Measurements from ENCODE around the gene KRTAP10-6.
"Not testable (repeated sequence)": the region's sequence is repeated elsewhere in the genome, so short reads cannot be mapped to it uniquely, and the experiment has no call there.

The KRTAP10-6 gene

DNA sequence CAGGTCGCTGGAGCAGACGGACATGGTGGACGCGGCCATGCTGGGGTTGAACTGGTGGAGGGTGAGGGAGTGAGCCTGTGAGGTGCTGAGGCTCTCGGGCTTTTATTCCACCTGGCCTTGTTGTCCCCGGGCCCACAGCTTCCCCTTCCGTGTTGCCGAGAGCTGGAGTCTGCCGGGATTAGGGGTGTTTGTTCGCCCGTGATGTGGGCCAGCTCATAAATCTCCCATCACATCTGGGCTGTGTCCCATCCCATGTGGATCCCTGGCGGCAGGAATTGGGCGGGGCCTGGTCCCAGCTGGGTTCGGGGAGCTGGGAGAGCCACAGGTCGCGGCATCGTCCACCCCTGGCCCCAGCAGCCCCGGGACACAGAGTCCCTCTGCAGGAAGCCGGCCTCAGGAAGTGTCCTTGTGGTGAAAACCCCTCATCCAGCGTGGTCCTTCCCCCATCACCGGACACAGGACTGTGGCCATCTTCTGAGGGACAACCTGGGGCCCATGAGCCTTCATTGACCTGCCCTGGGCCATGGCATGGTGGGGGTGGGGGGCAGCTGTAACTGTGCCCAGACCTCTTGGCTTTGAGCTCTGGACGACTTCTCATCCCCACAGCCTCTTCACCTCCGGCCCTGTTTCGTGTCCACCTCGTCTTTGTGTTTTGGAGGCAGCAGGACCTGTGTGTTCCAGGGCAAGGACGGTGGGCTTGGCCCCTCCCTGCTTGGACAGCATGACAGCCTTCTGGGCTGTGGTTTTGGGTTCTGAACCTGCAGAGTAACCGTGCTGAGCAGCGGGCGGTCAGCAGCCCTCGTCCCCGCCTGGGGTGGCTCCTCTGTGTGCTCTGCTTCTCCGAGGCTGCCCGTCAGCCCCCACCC, at the start of gene KRTAP10-6:
Gene KRTAP10-6, minus strand, starts transcription at position 60 of the 866 bp plus-strand sequence. Its CDS starts 21 bp downstream, at position 39.
- FAIRE-seq (no peak), DNase-seq (ENCODE audit: low spot score) (no peak)

GRCh38 chr21:44640761-44641160, 48.5 kb upstream of the KRTAP10-6 start:
- DNase-seq (ENCODE audit: low spot score) (no peak), FAIRE-seq (no peak)

GRCh38 chr21:44639331-44639655, 47.0 kb upstream of the KRTAP10-6 start:
- no peak for FAIRE-seq

GRCh38 chr21:44638506-44639330, 46.4 kb upstream of the KRTAP10-6 start:
- DNase-seq (ENCODE audit: low spot score); FAIRE-seq: not testable (repeated sequence)

More at GRCh38 chr21:44639331-44639655, 47.0 kb upstream of the KRTAP10-6 start:
- DNase-seq (ENCODE audit: low spot score), result no peak

GRCh38 chr21:44637851-44638348, 45.6 kb upstream of the KRTAP10-6 start:
- not testable (repeated sequence) for FAIRE-seq; DNase-seq (ENCODE audit: low spot score)

- no peak for FAIRE-seq
- no peak for DNase-seq (ENCODE audit: low spot score)
Measured at GRCh38 chr21:44637018-44637850, 44.9 kb upstream of the KRTAP10-6 start, which contains the start of gene KRTAP10-10. KRTAP10-10 (plus strand) TSS chr21:44637356; CDS start chr21:44637418, 62 bp downstream.

- no peak for DNase-seq (ENCODE audit: low spot score)
- FAIRE-seq, result no peak
Measured at GRCh38 chr21:44636209-44637017, 44.1 kb upstream of the KRTAP10-6 start.

DNA sequence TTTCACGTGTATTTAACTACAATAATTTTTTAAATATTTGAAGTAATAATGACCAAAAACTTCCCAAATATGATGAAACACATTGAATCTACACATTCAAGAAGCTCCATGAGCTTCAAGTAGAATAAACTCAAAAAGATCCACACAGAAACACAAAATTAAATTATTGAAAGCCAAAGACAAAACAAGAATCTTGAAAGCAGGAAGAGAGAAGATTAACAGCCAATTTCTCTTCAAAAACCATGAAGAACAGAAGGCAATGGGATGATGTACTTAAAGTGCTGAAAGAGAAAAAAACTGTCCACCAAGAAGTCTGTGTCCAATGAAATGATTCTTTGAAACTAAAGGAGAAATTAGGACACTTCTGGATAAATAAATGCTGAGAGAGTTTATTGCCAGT, 39.8 kb upstream of the KRTAP10-6 start:
- DNase-seq (ENCODE audit: low spot score) (no peak), FAIRE-seq (no peak)

DNA sequence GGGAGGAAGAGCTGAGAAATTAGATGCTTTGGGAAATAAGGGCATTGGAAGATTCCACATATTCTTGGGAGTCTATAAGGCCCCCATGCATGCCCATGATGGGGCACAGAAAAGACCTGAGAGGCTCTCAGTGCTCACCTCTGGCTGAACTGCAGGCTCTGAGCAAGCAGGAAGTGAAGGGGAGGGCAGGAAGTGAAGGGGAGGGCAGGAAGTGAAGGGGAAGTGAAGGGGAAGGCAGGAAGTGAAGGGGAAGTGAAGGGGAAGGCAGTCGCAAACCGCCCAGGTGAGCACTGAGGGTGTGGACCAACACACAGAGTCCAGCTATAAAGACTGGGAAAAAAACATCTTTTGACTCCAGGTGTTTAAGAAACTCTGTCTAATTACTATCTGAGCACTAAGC, 38.1 kb upstream of the KRTAP10-6 start:
- FAIRE-seq (no peak), DNase-seq (ENCODE audit: low spot score) (no peak)

DNA sequence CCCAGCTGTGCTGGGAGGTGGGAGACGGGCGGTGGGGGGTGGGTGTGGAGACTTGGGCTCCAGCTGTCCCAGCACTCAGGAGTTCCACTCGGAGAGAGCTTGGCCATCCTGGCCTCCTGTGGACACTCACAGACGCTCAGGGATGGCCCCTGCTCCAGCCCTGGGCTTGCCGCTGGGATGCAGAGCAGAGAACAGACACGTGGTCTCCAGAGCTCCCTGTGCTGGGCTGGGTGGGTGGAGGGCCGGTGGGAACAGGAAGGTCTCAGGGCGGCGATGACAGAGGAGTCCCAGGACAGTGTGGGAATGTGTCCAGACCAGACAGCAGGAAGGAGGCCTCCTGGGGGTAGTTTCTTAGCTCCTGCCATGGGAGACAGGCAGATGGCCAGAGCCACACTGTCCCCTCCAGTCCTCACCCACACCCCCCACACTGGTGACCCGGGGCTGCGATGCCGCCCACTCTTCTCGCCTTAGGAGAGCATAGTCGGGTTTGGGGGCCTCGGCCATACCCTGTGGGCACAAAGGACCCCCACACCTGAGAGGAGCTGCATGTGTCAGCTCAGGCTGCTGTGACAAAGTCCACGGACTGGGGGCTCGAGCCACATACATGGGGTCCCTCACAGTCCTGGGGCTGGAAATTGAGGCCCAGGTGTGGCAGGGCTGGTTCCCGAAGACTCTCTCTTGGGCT, 36.5 kb upstream of the KRTAP10-6 start:
- no peak for FAIRE-seq
- no peak for DNase-seq (ENCODE audit: low spot score)

- FAIRE-seq; DNase-seq (ENCODE audit: low spot score): not testable (repeated sequence)
Measured at GRCh38 chr21:44627831-44628233, 35.5 kb upstream of the KRTAP10-6 start.

GRCh38 chr21:44627181-44627822, 35.0 kb upstream of the KRTAP10-6 start:
- not testable (repeated sequence) for DNase-seq (ENCODE audit: low spot score); FAIRE-seq

GRCh38 chr21:44626673-44627143, 34.4 kb upstream of the KRTAP10-6 start, which contains the start of gene KRTAP10-9:
KRTAP10-9 (plus strand) TSS chr21:44627093; CDS start chr21:44627172, 79 bp downstream.
- FAIRE-seq (no peak), DNase-seq (ENCODE audit: low spot score) (no peak)

- DNase-seq (ENCODE audit: low spot score) (no peak), FAIRE-seq (no peak)
Measured at GRCh38 chr21:44626262-44626661, 34.0 kb upstream of the KRTAP10-6 start.

GRCh38 chr21:44625756-44626155, 33.5 kb upstream of the KRTAP10-6 start:
- no peak for DNase-seq (ENCODE audit: low spot score)
- no peak for FAIRE-seq

DNA sequence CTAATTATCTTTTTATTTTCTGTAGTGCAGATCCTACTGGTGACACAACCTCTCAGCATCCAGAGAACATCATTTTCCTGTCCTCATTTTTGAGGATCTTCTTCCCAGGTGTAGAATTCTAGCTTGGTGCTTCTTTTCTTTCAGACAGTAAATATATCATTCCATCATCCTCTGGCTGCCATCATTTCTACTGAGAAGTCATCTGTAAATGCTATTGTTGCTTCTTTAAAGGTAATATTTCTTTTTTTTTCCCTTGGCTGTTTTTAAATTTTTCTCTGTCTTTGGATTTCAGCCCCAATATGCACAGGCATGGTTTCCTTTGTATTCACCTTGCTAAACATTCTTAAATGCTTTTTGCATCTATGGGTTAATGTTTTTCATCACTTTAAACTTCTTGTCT, 31.3 kb upstream of the KRTAP10-6 start:
- no peak for FAIRE-seq
- no peak for DNase-seq (ENCODE audit: low spot score)

DNA sequence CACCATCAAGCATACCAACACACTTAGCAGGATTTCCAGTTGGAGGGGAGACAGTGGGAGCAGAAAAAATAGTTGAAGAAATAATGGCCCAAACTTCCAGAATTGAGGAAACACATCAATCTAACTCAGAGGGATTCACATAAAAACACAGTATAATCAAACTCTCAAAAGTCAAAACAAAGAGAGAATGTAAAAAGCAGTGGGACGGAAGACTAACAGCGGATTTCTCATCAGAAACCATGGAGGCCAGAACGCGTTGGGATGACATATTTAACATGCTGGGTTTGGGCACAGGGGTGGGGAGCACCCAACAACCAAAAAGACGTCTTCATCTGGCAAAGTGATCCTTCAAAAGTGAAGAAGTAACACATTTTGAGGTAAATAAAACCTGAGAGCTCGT, 27.6 kb upstream of the KRTAP10-6 start:
- DNase-seq (ENCODE audit: low spot score) (no peak), FAIRE-seq (no peak)

DNA sequence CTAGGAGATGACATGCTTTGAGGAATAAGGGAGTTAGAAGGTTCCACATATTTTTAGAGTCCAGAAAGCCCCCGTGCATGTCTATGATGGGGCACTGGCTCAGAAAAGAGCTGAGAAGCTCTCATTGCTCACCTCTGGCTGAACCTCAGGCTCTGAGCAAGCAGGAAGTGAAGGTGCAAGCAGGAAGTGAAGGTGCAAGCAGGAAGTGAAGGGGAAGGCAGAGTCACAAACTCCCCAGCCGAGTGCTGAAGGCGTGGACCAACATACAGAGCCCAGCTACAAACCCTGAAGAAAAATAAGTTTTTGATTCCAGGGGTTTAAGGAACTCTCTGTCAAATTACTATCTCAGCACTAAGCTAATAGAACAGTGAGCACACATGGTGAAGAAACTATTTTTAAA, 26.6 kb upstream of the KRTAP10-6 start:
- FAIRE-seq (no peak), DNase-seq (ENCODE audit: low spot score) (no peak)

DNA sequence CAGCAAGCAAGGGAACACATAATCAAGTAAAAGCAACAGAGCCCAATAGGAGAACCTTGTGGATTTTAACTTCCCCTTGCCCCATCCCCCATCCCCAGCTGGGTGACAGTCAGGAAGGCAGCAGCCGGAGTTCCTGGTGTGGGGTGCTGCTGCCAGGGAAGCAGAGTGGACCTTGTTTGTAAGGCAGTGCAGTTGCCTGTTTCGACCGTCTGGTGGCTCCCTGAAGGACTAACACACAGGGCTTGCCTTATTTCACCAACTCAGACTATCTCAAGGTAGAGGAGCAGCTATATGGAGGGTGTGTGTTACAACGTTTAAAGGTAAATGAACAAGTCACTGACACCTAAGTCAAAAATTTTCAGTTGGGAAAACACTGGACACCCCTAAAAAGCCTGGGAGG, 26.2 kb upstream of the KRTAP10-6 start:
- no peak for DNase-seq (ENCODE audit: low spot score)
- no peak for FAIRE-seq

Measured in RCC 7860 (cell line).